Stimulated activated CD4-positive, alpha-beta T cell treated with anti-CD3 and anti-CD28 coated beads, Interleukin-1b, Interleukin-23, amount 100 ng/mL, for 4 hours (primary cell): ENCODE data around the gene SLC22A23.
"Not testable (repeated sequence)": the region's sequence is repeated elsewhere in the genome, so short reads cannot be mapped to it uniquely, and the experiment has no call there.

Source experiments
- DNase-seq, 2 donors: peaks; one replicate each; pipeline ENCODE4 v3.0.0-alpha.2; 2020; ENCODE audit warnings: low read depth in 2 of 2

The SLC22A23 gene

DNA sequence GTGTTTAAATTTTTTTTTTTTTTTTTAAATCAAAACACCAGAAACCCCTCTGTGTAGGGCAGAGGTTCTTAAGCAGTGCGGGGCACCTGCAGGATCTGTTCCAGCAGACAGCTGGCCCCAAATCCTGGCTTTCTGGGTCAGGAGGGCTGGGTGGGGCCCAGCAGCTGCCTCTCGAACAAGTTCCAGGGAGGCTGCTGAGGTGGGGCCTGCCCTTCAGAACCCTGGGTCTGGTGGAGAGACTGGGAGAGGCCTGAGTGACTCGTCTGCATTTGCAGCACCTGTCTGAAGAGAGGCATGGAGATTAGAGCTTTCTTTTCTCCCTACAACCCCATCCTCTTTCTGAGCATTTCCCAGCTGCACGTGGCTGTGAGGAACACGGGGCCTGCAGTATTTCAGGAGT, 189.7 kb downstream of the SLC22A23 start:
- DNase-seq: no peak

DNA sequence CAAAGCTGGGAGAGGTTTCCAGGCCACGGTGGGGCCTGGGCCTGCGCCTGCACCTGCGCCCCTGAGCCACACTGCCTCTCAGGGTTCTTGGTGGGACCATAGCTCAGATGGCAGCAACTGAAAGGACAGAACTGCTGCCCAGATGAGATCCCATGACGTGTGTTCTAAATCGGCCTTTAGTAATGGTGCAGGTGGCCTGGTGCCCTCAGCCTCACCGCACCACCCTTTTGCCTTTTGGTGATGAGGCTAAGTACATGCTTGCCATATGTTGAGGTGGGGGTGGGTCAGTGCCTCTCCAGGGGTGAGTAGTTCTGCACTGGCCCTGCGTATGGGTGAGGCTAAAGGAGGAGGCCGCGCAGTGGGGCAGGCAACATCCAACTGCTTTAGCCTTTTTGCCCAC, 190.7 kb downstream of the SLC22A23 start:
- no peak for DNase-seq

DNA sequence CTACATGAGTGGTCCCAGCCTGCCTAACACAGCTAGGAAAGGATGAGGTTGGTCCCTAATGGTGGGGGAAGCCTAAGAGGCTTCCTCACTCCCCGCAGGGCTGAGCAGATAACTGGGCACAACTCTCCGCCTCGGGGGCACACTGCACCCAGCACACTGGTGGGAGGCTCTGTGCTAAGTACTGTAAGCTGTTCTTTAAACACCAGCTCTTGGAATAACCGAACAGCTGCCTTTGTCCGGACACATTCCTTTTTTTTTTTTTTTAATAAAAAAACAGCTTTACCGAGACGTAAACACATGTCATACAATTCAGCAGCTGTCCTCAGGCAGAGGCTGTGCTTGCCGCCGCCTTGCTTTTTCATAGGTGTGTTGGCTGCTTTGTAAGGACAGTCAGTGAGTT, 191.2 kb downstream of the SLC22A23 start:
- DNase-seq: no peak

DNA sequence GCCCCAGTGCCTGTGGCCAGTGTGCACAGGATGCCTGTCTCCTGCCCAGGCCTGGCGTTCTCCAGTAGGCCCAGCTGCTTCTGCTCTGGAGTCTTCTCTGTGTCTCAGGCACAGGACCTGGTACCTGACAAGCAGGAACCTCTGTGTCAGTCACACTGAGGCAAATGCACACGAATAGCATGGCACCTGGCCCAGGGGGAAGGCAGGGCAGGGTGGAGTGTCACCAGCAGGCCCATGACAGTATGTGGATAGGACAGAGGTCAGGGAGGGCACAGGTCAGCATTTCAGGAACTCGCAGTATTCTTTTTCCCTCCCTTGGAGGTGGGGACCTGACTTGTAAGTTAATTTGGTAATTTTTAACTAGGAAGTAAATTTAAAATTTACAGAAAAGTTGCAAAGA, 192.5 kb downstream of the SLC22A23 start:
- no peak for DNase-seq

DNA sequence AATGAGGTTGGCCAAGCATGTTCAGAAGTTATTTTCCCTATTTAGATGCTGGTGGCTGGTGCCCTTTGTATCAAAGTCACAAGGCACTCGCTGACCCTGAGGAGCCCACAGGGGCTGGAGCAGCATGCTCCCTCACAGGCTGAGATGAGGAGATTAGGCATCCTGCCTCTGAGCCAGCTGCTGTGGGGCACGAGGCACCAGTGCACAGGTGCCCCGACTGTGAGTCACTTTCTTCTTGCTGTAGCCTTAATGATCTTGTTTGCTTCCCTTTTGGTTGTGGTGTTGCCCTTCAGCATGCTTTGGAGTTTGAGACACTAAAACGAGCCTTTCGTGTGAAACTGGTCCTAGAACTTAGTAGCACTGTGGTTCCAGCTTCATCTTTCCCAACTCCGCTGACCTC, 193.8 kb downstream of the SLC22A23 start:
- DNase-seq: no peak

DNA sequence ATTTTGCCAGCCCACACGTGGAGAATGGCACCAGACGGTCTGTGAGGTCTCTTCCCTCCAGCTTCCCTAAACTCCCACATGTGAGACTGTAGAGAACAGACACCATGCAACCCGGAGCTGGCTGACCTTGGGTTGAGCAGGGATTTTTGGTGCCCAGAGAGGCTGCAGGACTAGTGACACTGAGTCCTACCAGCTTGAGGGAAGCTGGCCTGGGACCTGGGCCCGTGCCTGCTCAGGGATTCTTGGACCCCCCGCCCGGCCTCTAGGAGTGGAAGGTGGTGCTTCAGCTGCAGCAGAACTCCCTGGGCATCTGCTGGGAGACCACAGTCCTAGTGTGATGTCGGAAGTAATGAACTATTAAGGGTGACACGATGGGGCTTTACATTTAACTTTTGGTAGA, 194.9 kb downstream of the SLC22A23 start:
- DNase-seq: no peak

DNA sequence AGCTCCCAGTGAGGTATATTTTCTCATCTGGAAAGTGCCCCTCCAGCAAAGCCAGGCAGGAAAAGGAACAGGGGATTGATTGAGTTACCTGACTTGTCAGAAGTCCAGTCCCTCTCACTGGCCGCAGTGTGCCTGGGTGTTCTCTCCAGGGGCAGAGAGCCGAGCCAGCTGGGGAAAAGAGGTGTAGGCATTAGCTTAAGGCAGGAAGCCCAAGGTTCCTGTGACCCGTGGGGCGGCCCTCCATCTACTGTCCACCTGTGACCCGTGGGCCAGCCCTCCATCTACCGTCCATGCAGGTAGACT, 195.4 kb downstream of the SLC22A23 start:
- no peak for DNase-seq

DNA sequence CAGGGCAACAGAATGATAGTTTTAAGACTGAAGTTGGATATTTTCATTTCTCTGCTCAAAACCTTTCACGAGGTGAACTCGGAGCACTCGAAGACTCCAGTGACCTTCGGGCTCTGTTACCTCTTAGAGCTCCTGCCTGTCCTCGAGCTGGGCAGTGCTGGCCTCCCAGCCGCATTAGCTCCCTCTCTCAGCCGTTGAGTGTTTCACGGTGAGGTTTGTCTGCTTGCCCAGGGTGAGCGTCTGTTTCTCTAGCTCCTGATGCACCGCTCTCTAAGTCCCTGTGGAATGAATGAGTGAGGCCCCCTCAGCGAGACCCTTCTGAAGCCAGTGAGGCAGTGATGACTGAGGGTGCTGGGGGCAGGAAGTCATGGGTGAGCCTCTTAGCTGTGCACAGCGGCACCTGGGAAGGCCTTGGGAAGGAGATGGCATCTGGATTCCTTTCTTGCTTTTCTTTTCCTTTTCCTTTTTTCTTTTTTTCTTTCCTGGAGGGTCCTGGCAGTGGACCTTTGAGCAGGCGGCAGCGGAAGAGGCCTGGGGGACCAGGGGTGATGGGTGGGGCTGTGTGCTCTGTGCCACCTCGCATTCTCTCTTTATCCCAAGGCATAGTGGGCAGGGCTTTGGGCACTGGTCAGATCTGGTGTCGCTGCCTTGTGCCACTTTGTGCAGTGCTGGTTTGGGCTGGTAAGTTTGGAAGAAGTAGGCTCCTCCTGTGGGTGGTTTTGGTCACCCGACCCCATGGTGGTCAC, 195.9 kb downstream of the SLC22A23 start:
- no peak for DNase-seq

DNA sequence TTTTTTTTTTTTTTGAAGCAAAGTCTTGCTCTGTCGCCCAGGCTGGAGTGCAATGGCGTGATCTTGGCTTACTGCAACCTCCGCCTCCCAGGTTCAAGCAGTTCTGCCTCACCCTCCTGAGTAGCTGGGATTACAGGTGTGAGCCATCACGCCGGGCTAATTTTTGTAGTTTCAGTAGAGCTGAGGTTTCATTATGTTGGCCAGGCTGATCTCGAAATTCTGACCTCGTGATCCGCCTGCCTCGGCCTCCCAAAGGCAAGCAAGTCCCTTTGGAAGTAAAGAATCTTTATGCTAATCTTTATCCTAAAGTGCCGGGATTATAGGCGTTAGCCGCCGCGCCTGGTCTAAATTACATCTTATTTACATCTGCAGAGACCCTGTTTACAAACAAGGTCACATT, 196.6 kb downstream of the SLC22A23 start:
- no peak for DNase-seq

DNA sequence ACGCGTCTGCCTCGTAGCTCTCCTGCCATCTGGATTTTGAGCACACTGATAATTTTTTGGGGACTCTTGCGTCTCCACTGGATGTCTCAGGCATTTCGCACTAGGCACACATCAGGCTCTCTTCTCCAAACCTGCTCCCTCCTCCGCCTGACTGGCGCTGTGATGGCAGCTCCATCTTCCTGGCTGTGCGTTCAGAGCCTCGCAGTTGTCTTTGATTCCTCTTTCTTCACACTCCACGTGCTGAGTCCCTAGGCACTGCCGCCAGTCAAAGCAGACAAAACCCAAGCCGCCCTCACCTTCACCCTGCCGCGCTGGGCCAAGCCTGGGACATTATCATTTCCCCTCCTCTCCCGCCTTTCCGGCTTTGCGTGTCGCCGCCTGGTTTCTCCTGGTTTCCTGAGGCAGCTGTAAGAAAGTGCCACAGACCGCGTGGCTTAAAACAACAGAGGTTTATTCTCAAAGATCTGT, 197.3 kb downstream of the SLC22A23 start:
- peak; percentile 17 to 24 for DNase-seq

DNA sequence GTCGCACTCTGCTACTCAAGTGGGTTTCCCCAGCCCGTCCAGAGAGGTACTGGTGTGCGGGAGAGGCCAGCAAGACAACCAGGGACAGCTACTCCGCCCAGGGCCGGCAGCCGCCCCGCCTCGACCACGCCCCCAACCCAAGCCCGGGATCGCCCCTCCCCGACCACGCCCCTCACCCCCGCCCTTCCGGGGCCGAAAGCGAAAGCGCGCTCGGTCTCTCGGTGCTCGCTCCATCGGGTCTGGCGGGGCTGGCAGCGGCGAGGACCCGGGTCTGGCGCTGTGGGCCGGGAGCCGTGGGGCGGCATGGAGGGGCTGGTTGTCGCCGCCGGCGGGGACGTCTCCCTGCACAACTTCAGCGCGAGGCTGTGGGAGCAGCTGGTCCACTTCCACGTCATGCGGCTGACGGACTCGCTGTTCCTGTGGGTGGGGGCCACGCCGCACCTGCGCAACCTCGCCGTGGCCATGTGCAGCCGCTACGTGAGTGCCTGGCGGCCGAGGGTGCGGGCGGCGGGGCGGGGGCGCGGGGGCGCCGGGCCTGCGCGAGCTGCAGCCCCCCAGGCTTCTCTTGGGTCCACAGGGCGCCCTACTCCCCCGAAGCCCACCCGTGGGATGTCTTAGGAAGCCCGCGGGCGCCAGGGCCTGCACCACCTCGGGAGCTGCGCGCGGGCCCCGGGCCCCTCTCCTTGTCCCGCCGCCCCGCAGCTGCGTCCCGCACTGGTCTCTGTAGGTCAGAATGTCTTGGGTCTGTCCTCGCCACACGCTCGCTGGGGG, 197.9 kb downstream of the SLC22A23 start, which contains the start of gene PSMG4:
Gene PSMG4, plus strand, starts transcription at position 228 of the 771 bp plus-strand sequence. Its CDS starts 76 bp downstream, at position 304.
- DNase-seq: peak; percentile 97

DNA sequence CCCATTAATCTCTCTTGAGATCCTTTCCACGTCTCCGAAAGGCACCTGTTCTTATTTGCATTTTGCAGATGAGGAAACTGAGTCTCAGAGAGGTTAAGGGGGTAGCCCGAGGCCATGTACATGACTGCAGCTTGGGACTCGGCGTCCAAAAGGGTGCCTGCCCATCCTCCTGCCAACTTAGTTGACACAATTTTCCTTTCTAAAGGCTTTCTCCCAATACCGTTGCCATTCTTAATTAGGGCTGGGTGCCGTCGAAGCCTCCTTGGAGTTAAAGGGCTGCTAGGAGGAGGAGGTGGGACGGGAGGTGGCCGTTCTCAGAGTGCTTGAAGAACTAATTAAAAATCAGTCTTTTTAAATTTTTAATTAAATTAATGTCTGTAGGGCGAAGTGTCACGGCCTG, 198.6 kb downstream of the SLC22A23 start:
- no peak for DNase-seq

DNA sequence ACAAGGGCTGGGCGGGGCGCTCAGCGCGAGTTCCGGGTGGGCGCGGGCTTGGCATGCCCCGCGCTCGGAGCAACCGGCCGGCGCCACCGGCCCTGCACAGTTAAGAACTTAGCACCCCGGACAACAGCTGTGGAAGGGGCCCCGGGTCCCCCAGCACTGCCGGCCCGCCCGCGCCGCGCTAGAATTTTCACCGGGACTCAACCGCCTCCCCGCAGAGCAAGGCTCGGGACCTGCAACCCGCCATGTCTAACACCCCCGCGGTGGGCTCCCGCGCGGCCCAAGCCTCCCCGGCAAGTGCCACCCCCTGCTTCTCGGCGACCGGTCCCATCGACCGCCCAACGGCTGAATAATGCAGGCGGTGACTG, 203.3 kb downstream of the SLC22A23 start:
- DNase-seq: no peak

DNA sequence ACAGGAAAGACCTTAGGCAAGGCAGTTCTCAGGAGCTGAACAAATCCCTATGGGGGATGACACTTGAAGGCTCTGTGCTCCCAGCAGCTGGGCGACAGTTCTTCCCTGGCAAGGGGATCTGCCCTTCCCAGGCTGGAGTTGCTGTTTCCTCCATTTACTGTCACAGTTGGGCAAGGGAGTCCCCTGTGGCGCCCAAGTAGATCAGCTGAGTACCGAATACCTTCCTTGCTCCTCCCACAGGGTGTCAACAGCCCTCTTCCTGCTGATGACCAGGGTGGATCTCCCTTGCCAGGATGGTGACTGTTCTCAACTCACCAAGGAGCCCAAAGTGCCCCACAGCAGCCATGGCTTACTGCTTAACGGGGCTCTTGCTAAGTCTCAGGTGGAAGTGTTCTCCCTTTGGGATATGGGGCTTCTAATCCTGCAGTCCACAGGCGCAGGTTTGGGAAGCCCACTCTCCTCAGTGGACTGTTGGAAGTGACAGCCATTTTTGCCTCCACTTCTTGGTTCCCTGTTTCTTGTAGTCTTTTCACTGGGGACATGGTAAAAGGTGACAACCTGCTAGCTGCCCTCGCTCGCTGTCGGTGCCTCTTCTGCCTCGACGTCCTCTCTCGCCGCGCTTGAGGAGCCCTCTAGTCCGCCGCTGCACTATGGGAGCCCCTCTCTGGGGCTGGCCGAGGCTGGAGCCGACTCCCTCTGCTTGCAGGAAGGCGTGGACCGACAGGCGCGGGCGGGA, 203.8 kb downstream of the SLC22A23 start:
- no peak for DNase-seq

DNA sequence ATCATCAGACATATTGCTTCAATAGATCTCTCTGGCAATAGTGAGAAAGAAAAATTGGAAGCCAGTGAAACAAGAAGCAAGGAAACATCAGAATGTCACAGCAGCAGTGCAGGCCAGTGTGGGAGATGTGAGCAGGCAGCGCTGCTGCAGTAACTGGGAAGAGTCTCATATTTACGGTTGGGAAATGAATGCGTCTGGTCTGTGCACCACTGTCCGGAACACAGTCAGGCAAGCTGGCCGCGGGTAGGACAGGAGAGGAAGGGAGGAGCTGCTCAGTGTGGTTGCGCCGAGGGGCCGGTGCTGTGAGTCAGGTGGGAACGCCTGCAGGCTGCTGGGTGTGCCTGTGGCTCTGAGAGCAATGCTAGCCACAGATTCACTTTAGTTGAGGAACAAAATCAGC, 204.5 kb downstream of the SLC22A23 start:
- no peak for DNase-seq

DNA sequence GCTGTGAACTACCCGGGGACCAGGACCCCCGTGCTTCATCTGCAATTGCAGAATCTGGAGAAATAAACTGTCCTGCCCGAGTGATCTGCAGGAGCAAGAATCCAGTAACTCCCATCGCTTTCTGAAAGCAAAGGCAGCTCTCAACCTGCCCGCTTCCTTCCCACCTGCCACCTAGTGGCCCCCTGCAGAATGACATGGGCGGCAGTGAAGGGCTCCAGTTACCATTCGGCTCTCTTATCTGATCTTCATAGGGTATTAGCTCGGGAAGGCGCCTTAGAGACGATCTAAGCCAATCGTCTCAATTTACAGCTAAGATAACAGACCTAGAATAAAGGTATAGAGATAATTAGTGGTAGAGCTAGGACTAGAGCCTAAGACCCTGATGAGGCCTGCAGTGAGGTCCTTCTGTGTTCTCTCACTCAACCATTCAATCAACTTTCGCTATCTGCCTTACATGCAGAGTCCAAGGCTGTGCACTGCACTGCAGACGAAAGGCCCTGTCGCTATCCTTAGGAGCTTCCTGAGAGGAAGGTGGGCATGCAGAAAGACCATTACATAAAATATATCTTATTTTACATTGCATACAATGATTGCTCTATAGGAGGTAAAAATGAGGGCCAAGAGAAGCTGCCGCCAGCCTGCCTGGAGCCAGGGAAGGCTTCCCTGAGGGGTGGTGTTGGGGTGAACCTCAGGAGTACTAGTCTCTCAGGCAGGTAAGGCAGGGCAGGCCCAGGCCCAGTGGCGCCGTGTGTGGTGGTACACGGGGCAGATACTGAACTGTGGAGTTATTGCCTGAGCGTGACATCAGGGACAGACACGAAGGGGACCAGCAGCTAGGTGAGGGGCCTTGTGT, 205.2 kb downstream of the SLC22A23 start:
- peak; percentile 76 to 77 for DNase-seq

DNA sequence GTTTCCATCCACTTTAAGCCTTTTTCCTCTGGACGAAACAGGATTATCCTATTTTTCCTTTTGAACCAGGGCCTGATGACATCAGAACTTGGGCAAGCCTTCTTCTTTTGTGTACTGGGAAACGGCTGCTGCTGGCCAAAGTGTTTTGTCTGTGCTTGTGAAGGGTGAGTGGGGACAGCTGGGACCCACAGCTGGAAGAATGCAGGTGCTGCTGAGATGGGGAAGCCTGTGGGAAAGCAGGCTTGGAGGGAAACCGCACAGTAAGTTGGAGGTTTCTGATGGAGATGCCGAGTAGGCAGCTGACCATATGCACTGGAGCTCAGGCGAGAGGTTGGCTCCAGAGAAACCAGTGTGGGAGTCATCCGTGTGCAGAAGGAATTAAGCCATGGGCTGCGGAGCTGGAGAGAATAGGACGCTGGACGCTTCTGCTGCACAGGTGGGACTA, 206.6 kb downstream of the SLC22A23 start:
- no peak for DNase-seq

DNA sequence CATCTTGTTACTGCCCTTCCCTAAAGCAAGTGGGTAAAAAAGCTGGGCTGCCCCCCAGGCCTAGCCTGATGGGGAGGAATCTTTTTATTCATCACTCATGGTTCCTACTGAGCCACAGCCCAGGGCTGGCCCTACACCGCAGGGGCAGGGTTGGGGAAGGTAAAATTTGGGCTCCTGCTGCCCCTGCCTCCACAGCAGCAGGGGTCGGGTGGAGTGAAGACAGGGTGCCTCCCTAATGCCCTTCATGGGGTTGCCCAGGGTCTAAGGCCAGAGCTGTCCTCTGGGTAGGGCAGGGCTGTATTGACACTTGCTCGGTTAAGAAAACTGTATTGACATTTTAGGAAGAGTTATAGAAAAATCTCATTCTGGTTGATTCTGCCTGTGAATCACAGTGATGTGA, 207.0 kb downstream of the SLC22A23 start:
- DNase-seq: no peak

DNA sequence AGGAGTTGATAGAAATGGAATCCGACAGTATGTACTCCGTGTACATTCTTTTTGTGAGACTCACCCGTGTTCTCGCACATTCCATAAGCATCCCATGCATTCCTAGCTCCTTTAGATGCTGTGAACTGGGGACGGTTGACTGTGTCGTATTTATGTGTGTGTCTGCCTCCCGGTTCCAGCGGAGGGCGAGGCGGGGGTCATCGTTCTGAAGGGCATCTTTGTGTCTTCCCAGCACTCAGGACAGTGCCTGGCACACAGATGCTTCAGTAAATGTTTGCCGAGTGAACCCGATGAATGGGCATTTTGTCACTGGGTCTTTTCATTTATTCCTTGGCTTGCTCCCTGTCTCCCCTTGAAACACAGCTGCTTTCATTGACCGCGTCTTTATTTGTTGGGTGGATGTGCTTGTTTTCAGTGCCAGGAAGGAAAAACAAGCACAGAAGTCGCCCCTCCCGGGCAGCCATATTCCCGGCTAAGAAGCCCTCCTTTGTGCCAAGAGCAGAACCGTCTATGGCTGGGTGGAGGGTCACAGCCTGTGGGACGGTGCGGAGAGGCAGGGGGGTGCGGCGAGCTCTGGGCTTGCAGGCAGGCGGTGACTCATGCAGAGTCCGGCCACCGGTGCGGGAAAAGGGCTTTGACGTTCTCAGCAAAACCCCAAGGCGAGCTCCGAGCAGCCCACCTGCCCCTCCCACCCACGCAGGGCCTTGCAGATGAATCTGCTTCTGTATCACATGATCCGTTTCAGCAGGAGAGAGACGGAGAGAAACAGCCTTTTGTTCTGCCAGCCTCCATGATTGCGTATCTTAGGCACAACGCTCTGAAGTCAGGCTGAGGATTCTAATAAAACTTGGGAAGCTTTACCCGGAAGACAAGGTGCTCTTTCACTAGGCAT, 209.3 kb downstream of the SLC22A23 start:
- no peak for DNase-seq

DNA sequence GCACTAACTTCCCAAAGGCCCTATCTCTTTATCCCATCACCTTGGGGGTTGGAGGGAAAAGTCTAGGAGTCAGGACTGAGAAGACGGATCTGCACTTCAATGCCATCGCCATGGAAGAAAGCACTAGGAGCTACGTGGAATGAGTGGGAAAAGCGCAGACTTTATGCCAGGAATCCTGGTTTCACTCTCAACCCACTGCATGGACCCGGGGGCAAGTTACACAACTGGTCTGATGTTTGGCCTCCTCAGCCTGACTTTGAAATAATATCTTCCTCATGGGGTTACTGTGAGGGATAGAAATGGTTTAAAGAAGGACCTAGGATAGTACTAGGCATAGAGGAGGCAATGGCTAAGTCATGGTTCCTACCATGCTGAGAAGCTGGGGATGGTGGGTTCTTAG, 211.6 kb downstream of the SLC22A23 start:
- DNase-seq: no peak

DNA sequence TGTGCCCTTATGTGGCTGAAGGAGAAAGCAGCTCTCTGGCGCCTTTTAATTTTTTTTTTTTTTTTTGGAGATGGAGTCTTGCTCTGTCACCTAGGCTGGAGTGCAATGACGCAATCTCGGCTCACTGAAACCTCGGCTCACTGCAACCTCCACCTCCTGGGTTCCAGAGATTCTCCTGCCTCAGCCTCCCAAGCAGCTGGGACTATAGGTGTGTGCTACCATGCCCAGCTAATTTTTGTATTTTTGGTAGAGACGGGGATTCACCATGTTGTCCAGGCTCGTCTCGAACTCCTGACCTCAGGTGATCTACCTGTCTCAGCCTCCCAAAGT, 212.1 kb downstream of the SLC22A23 start:
- not testable (repeated sequence) for DNase-seq
